Measurements from ENCODE around the gene FAM219B.
"Not testable (repeated sequence)": the region's sequence is repeated elsewhere in the genome, so short reads cannot be mapped to it uniquely, and the experiment has no call there.

Gene FAM219B

GRCh38 chr15:74906450-74907162 lies at the start of gene FAM219B:
Gene FAM219B (minus strand): TSS chr15:74906851. CDS start chr15:74906800, 51 bp downstream.
- peak; percentile 60 for DNase-seq

GRCh38 chr15:74955796-74956647 lies 49.4 kb upstream of the FAM219B start:
- DNase-seq, result peak; percentile 56

GRCh38 chr15:74955017-74955416 lies 48.4 kb upstream of the FAM219B start:
- DNase-seq, result no peak

GRCh38 chr15:74954515-74954914 lies 47.9 kb upstream of the FAM219B start:
- DNase-seq, result no peak

- DNase-seq, result no peak
Observed at GRCh38 chr15:74951006-74951405, 44.4 kb upstream of the FAM219B start.

- DNase-seq, result peak; percentile 66
Observed at GRCh38 chr15:74950078-74950908, 43.6 kb upstream of the FAM219B start.

GRCh38 chr15:74937590-74938371 lies 31.1 kb upstream of the FAM219B start, which contains the start of gene COX5A:
Gene COX5A (minus strand): TSS chr15:74938073. CDS start chr15:74938014, 59 bp downstream.
- DNase-seq, result peak; percentile 87

- no peak for DNase-seq
Observed at GRCh38 chr15:74937272-74937589, 30.6 kb upstream of the FAM219B start.

- DNase-seq, result not testable (repeated sequence)
Observed at GRCh38 chr15:74935193-74935592, 28.5 kb upstream of the FAM219B start.

- DNase-seq, result no peak
Observed at GRCh38 chr15:74933573-74933972, 26.9 kb upstream of the FAM219B start.

- DNase-seq, result no peak
Observed at GRCh38 chr15:74928771-74929198, 22.1 kb upstream of the FAM219B start.

- DNase-seq, result no peak
Observed at GRCh38 chr15:74924525-74924924, 17.9 kb upstream of the FAM219B start.

GRCh38 chr15:74920456-74920855 lies 13.8 kb upstream of the FAM219B start:
- DNase-seq, result no peak

- DNase-seq, result no peak
Observed at GRCh38 chr15:74917676-74918075, 11.0 kb upstream of the FAM219B start.

- DNase-seq, result not testable (repeated sequence)
Observed at GRCh38 chr15:74913799-74914198, 7.1 kb upstream of the FAM219B start.

GRCh38 chr15:74913041-74913440 lies 6.4 kb upstream of the FAM219B start:
- DNase-seq, result no peak

GRCh38 chr15:74908635-74909034 lies 2.0 kb upstream of the FAM219B start:
- DNase-seq, result no peak

GRCh38 chr15:74907163-74907870 lies 666 bp upstream of the FAM219B start:
- no peak for DNase-seq

- no peak for DNase-seq
Observed at GRCh38 chr15:74906067-74906449, 593 bp downstream of the FAM219B start.

- DNase-seq, result no peak
Observed at GRCh38 chr15:74904190-74904805, 2.4 kb downstream of the FAM219B start.

GRCh38 chr15:74903676-74904075 lies 3.0 kb downstream of the FAM219B start:
- no peak for DNase-seq
